Measurements from ENCODE around the gene RSL24D1.
"Not testable (repeated sequence)": the region's sequence is repeated elsewhere in the genome, so short reads cannot be mapped to it uniquely, and the experiment has no call there.

Gene RSL24D1

DNA sequence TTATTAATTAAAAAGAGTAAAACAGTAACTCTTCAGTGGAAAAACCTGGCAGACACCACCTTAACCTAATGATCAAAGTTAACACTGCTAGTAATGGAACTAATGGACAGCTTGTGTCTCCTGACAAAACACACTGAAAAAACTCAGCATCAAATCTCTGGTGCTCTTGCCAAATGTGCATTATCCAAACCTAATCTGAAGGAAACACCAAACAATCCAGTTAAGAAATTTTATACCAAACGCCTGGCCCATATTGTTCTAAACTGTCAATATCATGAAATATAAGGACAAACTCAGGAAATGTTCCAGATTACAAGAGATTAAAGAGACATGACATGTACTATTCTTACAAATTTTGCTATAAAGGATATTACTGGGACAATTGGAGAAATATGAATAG, 10.4 kb downstream of the RSL24D1 start:
- no peak overlapping the region for H3K27ac Mint-ChIP-seq
- CTCF ChIA-PET: no interaction called here
- H3K4me1 Mint-ChIP-seq: peaks cover 14% of the 10 kb centered on the region
- peaks cover 68% of the 10 kb centered on the region for H3K36me3 Mint-ChIP-seq
- no peak for DNase-seq
- no peaks in the 10 kb centered on the region for H3K9me3 Mint-ChIP-seq
- no peaks in the 10 kb centered on the region for H3K27me3 Mint-ChIP-seq
- no peak overlapping the region for H3K4me3 Mint-ChIP-seq

DNA sequence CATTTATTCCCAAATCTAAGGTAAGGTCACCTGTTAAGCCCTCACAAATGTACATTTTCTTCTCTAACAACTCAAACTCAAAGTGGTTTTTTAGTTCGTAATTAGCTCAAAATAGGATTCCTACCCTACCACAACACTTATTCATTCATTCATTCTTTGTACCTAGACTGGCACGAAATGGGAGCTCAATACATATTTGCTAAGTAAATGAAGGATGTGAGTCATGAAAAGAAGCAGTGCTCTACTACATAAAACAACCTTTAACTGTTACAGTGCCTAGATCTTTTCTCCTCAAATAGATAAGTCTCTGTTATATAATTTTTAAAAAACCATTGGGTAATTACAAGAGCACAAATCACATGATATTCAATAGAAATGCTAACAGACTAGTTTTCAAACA, 13.1 kb downstream of the RSL24D1 start:
- DNase-seq: no peak
- no peak overlapping the region for H3K4me3 Mint-ChIP-seq
- H3K27me3 Mint-ChIP-seq: no peaks in the 10 kb centered on the region
- H3K36me3 Mint-ChIP-seq: peaks cover 63% of the 10 kb centered on the region
- peaks cover 14% of the 10 kb centered on the region for H3K4me1 Mint-ChIP-seq
- no peak overlapping the region for H3K27ac Mint-ChIP-seq
- no peaks in the 10 kb centered on the region for H3K9me3 Mint-ChIP-seq
- CTCF ChIA-PET: interaction anchor here (0.6 to 1.6 kb wide), 2 partner anchors 15 to 17 kb away, joined by 3 to 5 read pairs; no protein-coding TSS in a partner anchor

DNA sequence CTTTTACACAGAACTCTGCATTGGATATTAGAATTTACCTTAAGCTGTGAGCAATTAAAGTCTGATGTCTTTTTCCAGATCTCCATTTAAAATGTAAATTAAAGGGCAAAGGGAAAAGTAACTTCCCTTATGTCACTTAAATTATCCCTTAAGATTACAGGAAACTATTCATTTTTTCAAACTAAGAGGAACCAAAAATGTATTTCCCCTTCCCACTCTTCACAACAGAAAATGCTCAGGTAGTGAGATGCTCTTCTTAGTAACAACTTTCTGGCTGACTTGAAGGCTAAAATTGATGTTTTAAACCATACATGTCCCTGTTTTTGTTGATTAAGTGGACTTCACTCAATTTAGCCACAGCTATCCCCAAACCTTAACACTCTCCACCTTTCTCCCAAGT, 17.6 kb downstream of the RSL24D1 start:
- peaks cover 3% of the 10 kb centered on the region for H3K4me1 Mint-ChIP-seq
- H3K27me3 Mint-ChIP-seq: no peaks in the 10 kb centered on the region
- H3K9me3 Mint-ChIP-seq: no peaks in the 10 kb centered on the region
- H3K4me3 Mint-ChIP-seq: no peak overlapping the region
- CTCF ChIA-PET: interaction anchor here (1.0 kb wide), 1 partner anchor 256 kb away, joined by 3 read pairs; no protein-coding TSS in a partner anchor
- DNase-seq: no peak
- no peak overlapping the region for H3K27ac Mint-ChIP-seq
- peaks cover 41% of the 10 kb centered on the region for H3K36me3 Mint-ChIP-seq

DNA sequence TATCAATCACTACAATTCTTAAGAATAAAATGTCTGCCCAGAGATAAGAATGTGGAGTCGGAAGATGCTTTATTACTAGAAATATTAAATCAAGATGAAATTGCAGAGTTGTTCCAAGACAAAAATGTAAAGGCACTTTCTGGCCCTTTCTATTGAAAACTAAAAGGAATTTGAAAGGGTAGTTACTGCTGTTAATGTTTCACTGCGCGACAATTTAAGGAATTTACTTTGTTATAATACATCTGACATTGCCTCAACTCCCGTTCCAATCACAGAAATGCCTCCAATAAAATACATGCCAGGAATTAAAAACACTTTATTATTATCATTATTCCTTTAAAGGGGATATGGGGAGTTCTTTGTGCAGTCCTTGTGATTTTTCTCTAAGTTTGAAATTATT, 26.4 kb downstream of the RSL24D1 start:
- H3K27me3 Mint-ChIP-seq: no peaks in the 10 kb centered on the region
- no peaks in the 10 kb centered on the region for H3K4me1 Mint-ChIP-seq
- H3K9me3 Mint-ChIP-seq: no peaks in the 10 kb centered on the region
- H3K4me3 Mint-ChIP-seq: no peak overlapping the region
- CTCF ChIA-PET: no interaction called here
- no peak overlapping the region for H3K27ac Mint-ChIP-seq
- no peaks in the 10 kb centered on the region for H3K36me3 Mint-ChIP-seq
- DNase-seq: no peak

DNA sequence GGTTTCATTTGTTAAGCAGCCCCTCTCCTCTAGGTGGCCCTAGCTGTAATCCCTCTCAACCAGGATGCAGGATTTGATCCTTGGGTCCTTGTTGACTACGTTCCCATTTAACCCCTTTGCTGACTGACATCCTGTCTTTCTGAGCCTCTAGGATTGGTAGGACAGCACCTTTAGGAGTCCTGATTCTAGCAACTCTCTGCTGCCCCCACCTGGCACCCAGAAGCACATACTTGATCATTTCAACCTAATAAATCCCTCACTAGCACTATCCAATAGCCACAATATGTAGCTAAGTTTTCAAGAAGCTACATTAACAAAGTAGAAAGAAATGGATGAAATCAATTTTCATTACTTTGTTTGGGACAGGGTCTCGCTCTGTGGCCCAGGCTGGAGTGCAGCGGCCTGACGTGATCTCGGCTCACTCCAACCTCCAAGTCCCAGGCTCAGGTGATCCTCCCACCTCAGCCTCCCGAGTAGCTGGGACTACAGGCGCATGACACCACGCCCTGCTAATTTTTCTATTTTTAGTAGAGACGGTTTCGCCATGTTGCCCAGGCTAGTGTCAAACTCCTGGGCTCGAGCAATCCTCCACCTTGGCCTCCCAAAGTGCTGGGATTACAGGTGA, 28.3 kb downstream of the RSL24D1 start:
- no peaks in the 10 kb centered on the region for H3K4me1 Mint-ChIP-seq
- H3K27me3 Mint-ChIP-seq: no peaks in the 10 kb centered on the region
- no peak overlapping the region for H3K27ac Mint-ChIP-seq
- H3K4me3 Mint-ChIP-seq: no peak overlapping the region
- peak; percentile 74 for DNase-seq
- H3K36me3 Mint-ChIP-seq: no peaks in the 10 kb centered on the region
- CTCF ChIA-PET: interaction anchor here (0.6 to 1.6 kb wide), 9 partner anchors 15 to 1206 kb away, joined by 3 to 5 read pairs (median 3); no protein-coding TSS in a partner anchor
- no peaks in the 10 kb centered on the region for H3K9me3 Mint-ChIP-seq

DNA sequence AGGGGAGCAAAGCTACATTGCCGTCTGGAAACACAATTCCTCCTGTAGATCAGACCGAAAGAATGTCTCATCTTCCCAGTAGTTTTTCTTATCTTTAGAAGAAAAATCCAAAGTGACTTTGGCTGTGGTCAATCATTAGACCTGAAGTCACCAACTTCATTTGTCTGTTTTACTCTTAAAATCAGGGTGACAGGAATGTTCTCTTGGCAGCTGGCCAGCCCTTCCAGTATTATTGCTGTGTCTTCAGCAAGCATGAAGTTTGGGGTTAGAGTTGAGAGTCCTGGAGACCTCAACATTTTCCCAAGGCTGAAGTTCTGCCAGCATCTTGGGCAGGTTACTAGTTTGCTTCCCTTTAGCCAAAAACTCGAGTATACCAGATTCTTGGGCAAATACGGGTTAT, 32.5 kb downstream of the RSL24D1 start:
- H3K9me3 Mint-ChIP-seq: no peaks in the 10 kb centered on the region
- no peak for DNase-seq
- H3K27me3 Mint-ChIP-seq: no peaks in the 10 kb centered on the region
- H3K4me1 Mint-ChIP-seq: no peaks in the 10 kb centered on the region
- CTCF ChIA-PET: interaction anchor here (0.6 kb wide), 1 partner anchor 47 kb away, joined by 3 read pairs; no protein-coding TSS in a partner anchor
- no peak overlapping the region for H3K4me3 Mint-ChIP-seq
- H3K27ac Mint-ChIP-seq: no peak overlapping the region
- no peaks in the 10 kb centered on the region for H3K36me3 Mint-ChIP-seq

DNA sequence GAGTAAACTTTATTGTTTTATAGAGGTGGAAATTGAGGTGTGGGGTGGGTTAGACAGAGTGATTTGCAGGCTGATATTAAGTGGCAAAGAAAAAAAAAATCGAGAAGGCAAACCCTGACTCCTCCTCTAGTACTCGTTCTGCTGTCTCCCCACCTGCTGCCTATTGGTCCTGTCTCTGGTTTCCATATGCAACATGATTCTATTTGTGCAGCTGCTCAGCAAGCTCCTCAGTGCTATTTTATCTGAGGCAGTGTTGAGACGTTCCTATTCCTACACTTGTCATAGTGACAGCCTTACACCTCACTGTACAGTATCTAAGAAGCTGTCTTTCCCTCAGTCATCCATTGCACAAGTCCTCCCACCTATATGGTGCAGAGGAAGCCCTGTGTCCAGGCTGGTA, 45.1 kb downstream of the RSL24D1 start:
- H3K27ac Mint-ChIP-seq: no peak overlapping the region
- no peak for DNase-seq
- no peaks in the 10 kb centered on the region for H3K27me3 Mint-ChIP-seq
- no peaks in the 10 kb centered on the region for H3K4me1 Mint-ChIP-seq
- CTCF ChIA-PET: no interaction called here
- no peaks in the 10 kb centered on the region for H3K9me3 Mint-ChIP-seq
- H3K4me3 Mint-ChIP-seq: no peak overlapping the region
- no peaks in the 10 kb centered on the region for H3K36me3 Mint-ChIP-seq

DNA sequence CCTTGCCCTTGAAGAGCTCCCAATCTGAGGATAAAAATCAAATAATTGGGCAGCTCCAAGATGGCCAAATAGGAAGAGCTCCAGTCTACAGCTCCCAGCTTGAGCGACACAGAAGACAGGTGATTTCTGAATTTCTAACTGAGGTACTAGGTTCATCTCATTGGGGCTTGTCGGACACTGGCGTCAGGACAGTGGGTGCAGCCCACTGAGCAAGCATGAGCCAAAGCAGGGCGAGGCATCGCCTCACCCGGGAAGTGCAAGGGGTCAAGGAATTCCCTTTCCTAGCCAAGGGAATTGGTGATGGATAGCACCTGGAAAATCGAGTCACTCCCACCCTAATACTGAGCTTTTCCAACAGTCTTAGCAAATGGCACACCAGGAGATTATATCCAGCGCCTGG, 53.6 kb downstream of the RSL24D1 start:
- DNase-seq, H3K36me3 Mint-ChIP-seq, H3K4me3 Mint-ChIP-seq, CTCF ChIA-PET, H3K9me3 Mint-ChIP-seq, H3K27me3 Mint-ChIP-seq, H3K27ac Mint-ChIP-seq, H3K4me1 Mint-ChIP-seq: not testable (repeated sequence)

DNA sequence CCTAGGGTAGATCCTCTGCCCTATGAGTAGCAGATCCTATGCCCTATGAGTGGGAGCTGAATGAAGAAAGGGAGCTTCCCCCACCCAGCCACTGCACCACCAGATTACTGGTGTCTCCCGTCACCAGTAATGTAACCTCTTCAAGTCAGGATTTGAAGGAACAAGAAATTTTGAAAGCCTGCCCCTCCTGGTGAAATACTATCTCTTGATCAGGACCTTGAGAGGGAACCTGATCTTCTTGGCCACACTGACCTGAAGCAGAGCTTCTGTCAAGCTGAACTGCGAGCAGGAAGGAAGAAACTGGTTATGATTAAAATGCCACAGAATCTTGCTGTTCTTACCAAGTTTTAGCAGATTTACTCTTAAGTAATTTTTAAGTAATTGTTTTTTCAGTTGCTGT, 62.8 kb downstream of the RSL24D1 start:
- CTCF ChIA-PET: interaction anchor here (0.6 kb wide), 1 partner anchor 25 kb away, joined by 3 read pairs; no protein-coding TSS in a partner anchor
- H3K27me3 Mint-ChIP-seq: no peaks in the 10 kb centered on the region
- H3K27ac Mint-ChIP-seq: no peak overlapping the region
- peaks cover 14% of the 10 kb centered on the region for H3K9me3 Mint-ChIP-seq
- H3K4me3 Mint-ChIP-seq: no peak overlapping the region
- no peaks in the 10 kb centered on the region for H3K36me3 Mint-ChIP-seq
- no peak for DNase-seq
- no peaks in the 10 kb centered on the region for H3K4me1 Mint-ChIP-seq

DNA sequence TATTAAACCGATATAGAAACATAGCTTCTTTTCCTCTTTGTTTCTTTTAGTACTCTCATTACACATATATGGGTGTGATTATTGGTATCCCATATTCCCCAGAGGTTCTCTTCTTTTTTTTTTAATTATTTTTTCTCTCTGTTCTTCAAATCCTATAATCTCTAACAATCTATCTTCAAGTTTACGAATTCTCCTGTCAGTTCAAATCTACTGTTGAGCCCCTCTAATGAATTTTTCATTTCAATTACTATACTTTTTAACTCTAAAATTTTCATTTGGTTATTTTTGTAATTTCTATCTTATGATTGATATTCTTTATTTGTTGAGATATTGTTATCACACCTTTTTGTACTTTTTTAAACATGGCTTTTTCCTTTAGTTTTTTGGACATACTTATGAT, 64.1 kb downstream of the RSL24D1 start:
- Mint-ChIP-seq H3K9me3 (peaks cover 14% of the 10 kb centered on the region), H3K27me3 (peaks cover 3% of the 10 kb centered on the region), H3K4me3 (no peak overlapping the region), H3K4me1 (no peaks in the 10 kb centered on the region), H3K27ac (no peak overlapping the region), H3K36me3 (no peaks in the 10 kb centered on the region)
- no peak for DNase-seq
- CTCF ChIA-PET: interaction anchor here (0.7 kb wide), 1 partner anchor 308 kb away, joined by 3 read pairs; no protein-coding TSS in a partner anchor
